ENCODE data around the gene CBFA2T3.

Gene CBFA2T3

GRCh38 chr16:88838566-88838965 lies 138.4 kb downstream of the CBFA2T3 start (continued):
- TF ChIP-seq TCF7L2 (IDR thresholded peaks at IDR 0.05; ENCODE audit: borderline replicate concordance, low read depth, low read length) (no peak), ZNF354C (tag by site-specific recombination; IDR thresholded peaks at IDR 0.05; ENCODE audit: borderline replicate concordance, low read depth) (no peak), KLF17 (tag by site-specific recombination; IDR thresholded peaks at IDR 0.05) (no peak), ZNF449 (tag by site-specific recombination; IDR thresholded peaks at IDR 0.05) (no peak), ZNF18 (tag by site-specific recombination; IDR thresholded peaks at IDR 0.05) (no peak)

- Histone ChIP-seq H3K4me1 (ENCODE audit: control insufficient read depth, insufficient read depth, low read length) (no peaks in the 10 kb centered on the region), H3K4me3 (ENCODE audit: low read depth, low read length) (no peak overlapping the region), H3K27ac (ENCODE audit: extremely low read depth, low read depth, low read length) (no peak overlapping the region), H3K9me3 (ENCODE audit: control insufficient read depth, insufficient read depth, low read depth, low read length) (no peaks in the 10 kb centered on the region), H3K36me3 (ENCODE audit: control insufficient read depth in 2 of 2, insufficient read depth in 1 of 2, low read length in 2 of 2) (peaks cover 0 to 16% of the 10 kb centered on the region in 2 experiments; a peak in 1 of 3 replicates)
- POLR2A ChIA-PET: no interaction called here
- TF ChIP-seq GLIS2 (tag by site-specific recombination; IDR thresholded peaks at IDR 0.05) (no peak), ZNF791 (tag by site-specific recombination; IDR thresholded peaks at IDR 0.05) (no peak), ZNF350 (tag by site-specific recombination; IDR thresholded peaks at IDR 0.05) (no peak), ZNF398 (tag by site-specific recombination; IDR thresholded peaks at IDR 0.05) (no peak), ZNF362 (tag by site-specific recombination; IDR thresholded peaks at IDR 0.05) (no peak), ZNF645 (tag by site-specific recombination; IDR thresholded peaks at IDR 0.05) (no peak), PRDM1 (tag by site-specific recombination; IDR thresholded peaks at IDR 0.05) (no peak)
- CTCF ChIA-PET: no interaction called here
Observed at GRCh38 chr16:88837806-88838205, 139.2 kb downstream of the CBFA2T3 start.

GRCh38 chr16:88836791-88837190 lies 140.2 kb downstream of the CBFA2T3 start:
- ChIA-PET CTCF (no interaction called here), POLR2A (interaction anchor here (0.8 kb wide), 1 partner anchor 9 kb away, joined by 3 read pairs; no protein-coding TSS in a partner anchor)
- Histone ChIP-seq H3K4me3 (ENCODE audit: low read depth, low read length) (no peak overlapping the region), H3K9me3 (ENCODE audit: control insufficient read depth, insufficient read depth, low read depth, low read length) (no peaks in the 10 kb centered on the region), H3K4me1 (ENCODE audit: control insufficient read depth, insufficient read depth, low read length) (no peaks in the 10 kb centered on the region), H3K27ac (ENCODE audit: extremely low read depth, low read depth, low read length) (no peak overlapping the region), H3K36me3 (ENCODE audit: control insufficient read depth in 2 of 2, insufficient read depth in 1 of 2, low read length in 2 of 2) (peaks cover 0 to 16% of the 10 kb centered on the region in 2 experiments; a peak in 1 of 3 replicates)
- no peak for TF ChIP-seq ZNF248 (tag by site-specific recombination; IDR thresholded peaks at IDR 0.05)
- no peak for TF ChIP-seq ZNF214 (tag by site-specific recombination; IDR thresholded peaks at IDR 0.05; ENCODE audit: borderline replicate concordance)
- TF ChIP-seq SP3 (tag by site-specific recombination; IDR thresholded peaks at IDR 0.05): no peak
- no peak for TF ChIP-seq ZNF664 (tag by site-specific recombination; IDR thresholded peaks at IDR 0.05)
- no peak for TF ChIP-seq ZNF18 (tag by site-specific recombination; IDR thresholded peaks at IDR 0.05)
- no peak for TF ChIP-seq ZNF132 (tag by site-specific recombination; IDR thresholded peaks at IDR 0.05; ENCODE audit: borderline replicate concordance)
- TF ChIP-seq SETDB1 (IDR thresholded peaks at IDR 0.05; ENCODE audit: insufficient read length, low read length): no peak
- TF ChIP-seq ZNF785 (tag by site-specific recombination; IDR thresholded peaks at IDR 0.05): no peak
- no peak for TF ChIP-seq ZNF560 (tag by site-specific recombination; IDR thresholded peaks at IDR 0.05; ENCODE audit: borderline replicate concordance)
- no peak for TF ChIP-seq PRDM1 (tag by site-specific recombination; IDR thresholded peaks at IDR 0.05)
- TF ChIP-seq ZNF221 (tag by site-specific recombination; IDR thresholded peaks at IDR 0.05; ENCODE audit: borderline replicate concordance): no peak
- no peak for TF ChIP-seq GLIS1 (tag by site-specific recombination; IDR thresholded peaks at IDR 0.05)
- no peak for TF ChIP-seq KLF1 (tag by site-specific recombination; IDR thresholded peaks at IDR 0.05)
- no peak for TF ChIP-seq ZNF776 (tag by site-specific recombination; IDR thresholded peaks at IDR 0.05; ENCODE audit: borderline replicate concordance)

All from HEK293 (cell line).